ENCODE measurements around the gene MRPS6. TPM values are rescaled to one million over a fixed set of nuclear protein-coding genes. Genes with fewer than 3 reads are reported as not detected.

MRPS6 gene
- total RNA-seq, 2 experiments from 2014 or later = 82.9 to 124 TPM

- H3K27me3 Mint-ChIP-seq = no peaks in the 10 kb centered on the region
These were observed 111.8 kb downstream of the MRPS6 start for GRCh38 chr21:34185026-34185750.

GRCh38 chr21:34186109-34186719 is 112.8 kb downstream of the MRPS6 start:
- H3K27me3 Mint-ChIP-seq = no peaks in the 10 kb centered on the region
- H3K36me3 Mint-ChIP-seq = peaks cover 13% of the 10 kb centered on the region
- H3K4me3 Mint-ChIP-seq = no peak overlapping the region
- CTCF ChIA-PET = no interaction called here
- no peak overlapping the region for H3K27ac Mint-ChIP-seq
- ATAC-seq (no peak), DNase-seq (no peak)
- H3K9me3 Mint-ChIP-seq (ENCODE audit: low read depth) = peaks cover 2% of the 10 kb centered on the region
- peaks cover 11% of the 10 kb centered on the region for H3K4me1 Mint-ChIP-seq

More at GRCh38 chr21:34185026-34185750, 111.8 kb downstream of the MRPS6 start:
- Mint-ChIP-seq H3K4me3 (no peak overlapping the region), H3K36me3 (peaks cover 11% of the 10 kb centered on the region), H3K4me1 (peaks cover 7% of the 10 kb centered on the region), H3K27ac (no peak overlapping the region), H3K9me3 (ENCODE audit: low read depth) (peaks cover 2% of the 10 kb centered on the region)
- ATAC-seq = no peak
- CTCF ChIA-PET = interaction anchor here (0.7 kb wide), 1 partner anchor 107 kb away, joined by 3 read pairs; no protein-coding TSS in a partner anchor
- no peak for DNase-seq

- Mint-ChIP-seq H3K36me3 (peaks cover 14% of the 10 kb centered on the region), H3K4me1 (peaks cover 20% of the 10 kb centered on the region), H3K4me3 (no peak overlapping the region), H3K27ac (no peak overlapping the region), H3K27me3 (no peaks in the 10 kb centered on the region), H3K9me3 (ENCODE audit: low read depth) (peaks cover 2% of the 10 kb centered on the region)
- CTCF ChIA-PET = no interaction called here
- ATAC-seq = no peak
- no peak for DNase-seq
These were observed 114.6 kb downstream of the MRPS6 start for GRCh38 chr21:34187935-34188334.

GRCh38 chr21:34189506-34189905 is 116.1 kb downstream of the MRPS6 start:
- peaks cover 14% of the 10 kb centered on the region for H3K36me3 Mint-ChIP-seq
- peaks cover 27% of the 10 kb centered on the region for H3K4me1 Mint-ChIP-seq
- ATAC-seq (no peak), DNase-seq (no peak)
- peaks cover 2% of the 10 kb centered on the region for H3K9me3 Mint-ChIP-seq (ENCODE audit: low read depth)
- H3K27ac Mint-ChIP-seq = no peak overlapping the region
- H3K27me3 Mint-ChIP-seq = no peaks in the 10 kb centered on the region
- H3K4me3 Mint-ChIP-seq = no peak overlapping the region
- CTCF ChIA-PET = no interaction called here

- DNase-seq (no peak), ATAC-seq (no peak)
- H3K4me3 Mint-ChIP-seq = no peak overlapping the region
- CTCF ChIA-PET = interaction anchor here (1.0 to 1.4 kb wide), 2 partner anchors 10 to 16 kb away, joined by 3 to 4 read pairs; no protein-coding TSS in a partner anchor
- H3K4me1 Mint-ChIP-seq = peaks cover 27% of the 10 kb centered on the region
- no peak overlapping the region for H3K27ac Mint-ChIP-seq
- peaks cover 2% of the 10 kb centered on the region for H3K9me3 Mint-ChIP-seq (ENCODE audit: low read depth)
- no peaks in the 10 kb centered on the region for H3K27me3 Mint-ChIP-seq
- H3K36me3 Mint-ChIP-seq = peaks cover 14% of the 10 kb centered on the region
These were observed 117.4 kb downstream of the MRPS6 start for GRCh38 chr21:34190576-34191321.

- Mint-ChIP-seq H3K9me3 (ENCODE audit: low read depth) (peaks cover 2% of the 10 kb centered on the region), H3K27ac (no peak overlapping the region), H3K4me1 (peaks cover 27% of the 10 kb centered on the region), H3K27me3 (no peaks in the 10 kb centered on the region), H3K4me3 (no peak overlapping the region), H3K36me3 (peaks cover 12% of the 10 kb centered on the region)
- DNase-seq (no peak), ATAC-seq (no peak)
- CTCF ChIA-PET = interaction anchor here (1.0 to 1.9 kb wide), 2 partner anchors 9 to 267 kb away, joined by 4 to 7 read pairs; no protein-coding TSS in a partner anchor
These were observed 118.5 kb downstream of the MRPS6 start for GRCh38 chr21:34191876-34192275.

Other genes with a start within 250 kb of the MRPS6 start
- 100 to 1,000 TPM; 186 to 205 TPM for gene ATP5PO, start 157.8 kb upstream of the MRPS6 start, total RNA-seq
- 10 to 100 TPM; 29.2 to 34.7 TPM for gene SLC5A3, start within 50 bp of the MRPS6 start, total RNA-seq